GM03348 (cell line): ENCODE measurements around the gene ARRB1.

Experiments
- DNase-seq: peaks from one replicate; pipeline ENCODE4 v3.0.0; 2012; ENCODE audit warnings: low spot score

Gene ARRB1

GRCh38 chr11:75246671-75247350 is 104.7 kb downstream of the ARRB1 start:
- no peak for DNase-seq

- DNase-seq: no peak
These were observed 105.3 kb downstream of the ARRB1 start for GRCh38 chr11:75246006-75246670.

GRCh38 chr11:75245356-75246005 is 106.0 kb downstream of the ARRB1 start:
- DNase-seq: no peak

- no peak for DNase-seq
These were observed 107.2 kb downstream of the ARRB1 start for GRCh38 chr11:75244052-75244814.

- DNase-seq: no peak
These were observed 108.5 kb downstream of the ARRB1 start for GRCh38 chr11:75242722-75243600.

GRCh38 chr11:75241906-75242644 is 109.4 kb downstream of the ARRB1 start:
- DNase-seq: no peak

- peak; percentile 98 for DNase-seq
These were observed 110.2 kb downstream of the ARRB1 start for GRCh38 chr11:75241036-75241905.

GRCh38 chr11:75240311-75241035 is 111.0 kb downstream of the ARRB1 start, which contains the start of gene TPBGL:
Gene TPBGL, plus strand, starts transcription at chr11:75240774. Its CDS starts 276 bp downstream, at chr11:75241050.
- no peak for DNase-seq

- DNase-seq: no peak
These were observed 111.8 kb downstream of the ARRB1 start for GRCh38 chr11:75239531-75240290.

GRCh38 chr11:75238595-75239440 is 112.6 kb downstream of the ARRB1 start:
- DNase-seq: no peak

- no peak for DNase-seq
These were observed 114.4 kb downstream of the ARRB1 start for GRCh38 chr11:75237050-75237449.

- DNase-seq: no peak
These were observed 115.4 kb downstream of the ARRB1 start for GRCh38 chr11:75236062-75236461.

GRCh38 chr11:75233754-75234172 is 117.7 kb downstream of the ARRB1 start:
- DNase-seq: peak; percentile 67

GRCh38 chr11:75230621-75231020 is 120.8 kb downstream of the ARRB1 start:
- DNase-seq: no peak

- DNase-seq: no peak
These were observed 122.0 kb downstream of the ARRB1 start for GRCh38 chr11:75229466-75229865.

- DNase-seq: no peak
These were observed 125.7 kb downstream of the ARRB1 start for GRCh38 chr11:75225794-75226193.

GRCh38 chr11:75223954-75224643 is 127.4 kb downstream of the ARRB1 start:
- DNase-seq: no peak
